ENCODE measurements around the gene PDZRN3.

PDZRN3 gene

GRCh38 chr3:73435055-73435454, 189.7 kb downstream of the PDZRN3 start:
- H3K4me3 Mint-ChIP-seq = no peak overlapping the region
- ATAC-seq = no peak
- H3K27ac Mint-ChIP-seq = no peak overlapping the region
- H3K27me3 Mint-ChIP-seq = no peaks in the 10 kb centered on the region
- no peaks in the 10 kb centered on the region for H3K9me3 Mint-ChIP-seq
- H3K4me1 Mint-ChIP-seq = no peaks in the 10 kb centered on the region
- no peak for DNase-seq

- no peak for DNase-seq
- Mint-ChIP-seq H3K9me3 (no peaks in the 10 kb centered on the region), H3K27me3 (no peaks in the 10 kb centered on the region), H3K27ac (no peak overlapping the region), H3K4me3 (no peak overlapping the region), H3K4me1 (no peaks in the 10 kb centered on the region)
- no peak for ATAC-seq
Measured at GRCh38 chr3:73433687-73434086, 191.1 kb downstream of the PDZRN3 start.

- no peaks in the 10 kb centered on the region for H3K9me3 Mint-ChIP-seq
- no peak overlapping the region for H3K4me3 Mint-ChIP-seq
- no peak overlapping the region for H3K27ac Mint-ChIP-seq
- no peaks in the 10 kb centered on the region for H3K27me3 Mint-ChIP-seq
- ATAC-seq (no peak), DNase-seq (no peak)
- H3K4me1 Mint-ChIP-seq = no peaks in the 10 kb centered on the region
Measured at GRCh38 chr3:73433079-73433478, 191.7 kb downstream of the PDZRN3 start.

GRCh38 chr3:73432706-73433032, 192.1 kb downstream of the PDZRN3 start:
- H3K4me3 Mint-ChIP-seq = no peak overlapping the region
- no peak overlapping the region for H3K27ac Mint-ChIP-seq
- no peaks in the 10 kb centered on the region for H3K4me1 Mint-ChIP-seq
- H3K9me3 Mint-ChIP-seq = no peaks in the 10 kb centered on the region
- DNase-seq (no peak), ATAC-seq (no peak)
- H3K27me3 Mint-ChIP-seq = no peaks in the 10 kb centered on the region

GRCh38 chr3:73432023-73432705, 192.6 kb downstream of the PDZRN3 start:
- no peak for ATAC-seq
- Mint-ChIP-seq H3K4me3 (no peak overlapping the region), H3K27me3 (no peaks in the 10 kb centered on the region), H3K9me3 (no peaks in the 10 kb centered on the region), H3K27ac (no peak overlapping the region), H3K4me1 (no peaks in the 10 kb centered on the region)
- no peak for DNase-seq

- no peak overlapping the region for H3K4me3 Mint-ChIP-seq
- H3K27ac Mint-ChIP-seq = no peak overlapping the region
- H3K27me3 Mint-ChIP-seq = no peaks in the 10 kb centered on the region
- DNase-seq = no peak
- no peaks in the 10 kb centered on the region for H3K4me1 Mint-ChIP-seq
- no peaks in the 10 kb centered on the region for H3K9me3 Mint-ChIP-seq
- ATAC-seq = no peak
Measured at GRCh38 chr3:73431183-73431900, 193.4 kb downstream of the PDZRN3 start.

GRCh38 chr3:73427048-73427706, 197.6 kb downstream of the PDZRN3 start:
- no peak for DNase-seq

GRCh38 chr3:73426606-73427005, 198.1 kb downstream of the PDZRN3 start:
- H3K9me3 Mint-ChIP-seq = no peaks in the 10 kb centered on the region
- no peaks in the 10 kb centered on the region for H3K4me1 Mint-ChIP-seq
- H3K27ac Mint-ChIP-seq = no peak overlapping the region
- no peak overlapping the region for H3K4me3 Mint-ChIP-seq
- ATAC-seq (no peak), DNase-seq (no peak)
- H3K27me3 Mint-ChIP-seq = no peaks in the 10 kb centered on the region

More at GRCh38 chr3:73427048-73427706, 197.6 kb downstream of the PDZRN3 start:
- Mint-ChIP-seq H3K9me3 (no peaks in the 10 kb centered on the region), H3K4me1 (no peaks in the 10 kb centered on the region), H3K27ac (no peak overlapping the region), H3K27me3 (no peaks in the 10 kb centered on the region), H3K4me3 (no peak overlapping the region)
- ATAC-seq = no peak

- H3K27ac Mint-ChIP-seq = no peak overlapping the region
- H3K4me1 Mint-ChIP-seq = no peaks in the 10 kb centered on the region
- no peaks in the 10 kb centered on the region for H3K27me3 Mint-ChIP-seq
- H3K4me3 Mint-ChIP-seq = no peak overlapping the region
- DNase-seq (no peak), ATAC-seq (no peak)
- H3K9me3 Mint-ChIP-seq = no peaks in the 10 kb centered on the region
Measured at GRCh38 chr3:73423116-73423515, 201.6 kb downstream of the PDZRN3 start.

- DNase-seq (no peak), ATAC-seq (no peak)
- Mint-ChIP-seq H3K27ac (no peak overlapping the region), H3K27me3 (no peaks in the 10 kb centered on the region), H3K9me3 (no peaks in the 10 kb centered on the region), H3K4me3 (no peak overlapping the region), H3K4me1 (no peaks in the 10 kb centered on the region)
Measured at GRCh38 chr3:73422571-73422970, 202.2 kb downstream of the PDZRN3 start.

GRCh38 chr3:73419942-73420341, 204.8 kb downstream of the PDZRN3 start:
- ATAC-seq (no peak), DNase-seq (no peak)
- no peaks in the 10 kb centered on the region for H3K9me3 Mint-ChIP-seq
- H3K27ac Mint-ChIP-seq = no peak overlapping the region
- H3K4me3 Mint-ChIP-seq = no peak overlapping the region
- H3K4me1 Mint-ChIP-seq = no peaks in the 10 kb centered on the region
- H3K27me3 Mint-ChIP-seq = no peaks in the 10 kb centered on the region

- no peak overlapping the region for H3K4me3 Mint-ChIP-seq
- no peak for ATAC-seq
Measured at GRCh38 chr3:73419179-73419803, 205.4 kb downstream of the PDZRN3 start.

GRCh38 chr3:73418681-73419080, 206.1 kb downstream of the PDZRN3 start:
- Mint-ChIP-seq H3K9me3 (peaks cover 0 to under 1% of the 10 kb centered on the region in 2 donors), H3K27me3 (peaks cover 1% of the 10 kb centered on the region), H3K27ac (no peak overlapping the region), H3K4me3 (no peak overlapping the region), H3K4me1 (no peaks in the 10 kb centered on the region)
- DNase-seq = no peak
- no peak for ATAC-seq

More at GRCh38 chr3:73419179-73419803, 205.4 kb downstream of the PDZRN3 start:
- Mint-ChIP-seq H3K4me1 (no peaks in the 10 kb centered on the region), H3K9me3 (no peaks in the 10 kb centered on the region), H3K27me3 (no peaks in the 10 kb centered on the region), H3K27ac (no peak overlapping the region)
- DNase-seq = no peak

GRCh38 chr3:73415118-73415517, 209.6 kb downstream of the PDZRN3 start:
- H3K27ac Mint-ChIP-seq = no peak overlapping the region
- H3K4me3 Mint-ChIP-seq = no peak overlapping the region
- ATAC-seq (no peak), DNase-seq (no peak)
- H3K4me1 Mint-ChIP-seq = no peaks in the 10 kb centered on the region
- H3K27me3 Mint-ChIP-seq = peaks cover 23% of the 10 kb centered on the region
- peaks cover 0 to 6% of the 10 kb centered on the region in 2 donors for H3K9me3 Mint-ChIP-seq

GRCh38 chr3:73413619-73414018, 211.1 kb downstream of the PDZRN3 start:
- no peak for ATAC-seq
- H3K27me3 Mint-ChIP-seq = peaks cover 23% of the 10 kb centered on the region
- no peak overlapping the region for H3K4me3 Mint-ChIP-seq
- peaks cover 0 to 6% of the 10 kb centered on the region in 2 donors for H3K9me3 Mint-ChIP-seq
- no peak for DNase-seq
- H3K27ac Mint-ChIP-seq = no peak overlapping the region
- no peaks in the 10 kb centered on the region for H3K4me1 Mint-ChIP-seq

GRCh38 chr3:73411993-73412392, 212.7 kb downstream of the PDZRN3 start:
- no peak for DNase-seq
- no peak overlapping the region for H3K4me3 Mint-ChIP-seq
- no peak for ATAC-seq
- peaks cover 23% of the 10 kb centered on the region for H3K27me3 Mint-ChIP-seq
- H3K9me3 Mint-ChIP-seq = peaks cover 0 to 6% of the 10 kb centered on the region in 2 donors
- H3K4me1 Mint-ChIP-seq = no peaks in the 10 kb centered on the region
- no peak overlapping the region for H3K27ac Mint-ChIP-seq

All from stimulated activated naive CD8-positive, alpha-beta T cell treated with anti-CD3 and anti-CD28 coated beads, Interleukin-15, amount 100 ng/mL, for 72 hours (primary cell).